ENCODE data around the gene SLC66A2. TPM values are rescaled to one million over a fixed set of nuclear protein-coding genes. Genes with fewer than 3 reads are reported as not detected.
"Not testable (repeated sequence)": the region's sequence is repeated elsewhere in the genome, so short reads cannot be mapped to it uniquely, and the experiment has no call there.

Gene SLC66A2
- polyA plus RNA-seq, 2 donors: 38.8 to 57.7 TPM

- H3K36me3 ChIP-seq (ENCODE audit: control insufficient read depth in 2 of 2, insufficient read depth in 2 of 2, low read length in 1 of 2): no peaks in the 10 kb centered on the region
- peaks cover 2 to 29% of the 10 kb centered on the region in 2 donors for H3K4me1 ChIP-seq (ENCODE audit: control insufficient read depth in 2 of 2, insufficient read depth in 2 of 2, low read length in 1 of 2)
- 76 to 83% methylated on average over 30 of the region's 30 CpGs for WGBS, 2 donors
- H3K27ac ChIP-seq (ENCODE audit: low read depth in 2 of 2, low read length in 1 of 2): peak overlapping the region; percentile 31 to 53
- H3K27me3 ChIP-seq (ENCODE audit: control insufficient read depth in 1 of 2, insufficient read depth in 2 of 2, low read length in 2 of 2): no peaks in the 10 kb centered on the region
- no peak overlapping the region for H3K4me3 ChIP-seq (ENCODE audit: low read depth in 1 of 2, low read length in 2 of 2)
- H3K9me3 ChIP-seq (ENCODE audit: control insufficient read depth in 2 of 2, insufficient read depth in 1 of 2, low read depth in 1 of 2, low read length in 1 of 2): no peaks in the 10 kb centered on the region
These were observed 11.6 kb upstream of the SLC66A2 start for GRCh38 chr18:79962835-79963657.

DNA sequence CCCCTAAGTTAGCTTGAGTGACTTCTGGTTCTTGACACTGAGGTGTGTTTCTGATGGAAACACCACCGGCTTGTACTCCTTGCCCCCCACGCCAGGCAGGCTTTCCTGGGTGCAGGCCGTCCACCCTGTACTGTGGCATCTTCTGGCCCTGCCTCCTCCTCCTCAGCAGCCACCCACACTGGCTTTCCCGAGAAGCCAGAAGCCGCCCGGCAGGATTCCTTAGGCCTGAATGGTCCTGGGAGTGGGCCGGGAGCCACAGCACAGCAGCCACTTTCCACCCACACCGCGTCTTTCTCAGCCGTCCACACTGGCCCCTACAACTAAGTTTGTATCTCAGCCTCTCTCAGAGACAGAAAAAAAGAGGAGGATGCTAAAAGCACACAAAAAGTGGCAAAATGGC lies 10.9 kb upstream of the SLC66A2 start:
- peak overlapping the region; percentile 78 to 89 for H3K27ac ChIP-seq (ENCODE audit: low read depth in 2 of 2, low read length in 1 of 2)

DNA sequence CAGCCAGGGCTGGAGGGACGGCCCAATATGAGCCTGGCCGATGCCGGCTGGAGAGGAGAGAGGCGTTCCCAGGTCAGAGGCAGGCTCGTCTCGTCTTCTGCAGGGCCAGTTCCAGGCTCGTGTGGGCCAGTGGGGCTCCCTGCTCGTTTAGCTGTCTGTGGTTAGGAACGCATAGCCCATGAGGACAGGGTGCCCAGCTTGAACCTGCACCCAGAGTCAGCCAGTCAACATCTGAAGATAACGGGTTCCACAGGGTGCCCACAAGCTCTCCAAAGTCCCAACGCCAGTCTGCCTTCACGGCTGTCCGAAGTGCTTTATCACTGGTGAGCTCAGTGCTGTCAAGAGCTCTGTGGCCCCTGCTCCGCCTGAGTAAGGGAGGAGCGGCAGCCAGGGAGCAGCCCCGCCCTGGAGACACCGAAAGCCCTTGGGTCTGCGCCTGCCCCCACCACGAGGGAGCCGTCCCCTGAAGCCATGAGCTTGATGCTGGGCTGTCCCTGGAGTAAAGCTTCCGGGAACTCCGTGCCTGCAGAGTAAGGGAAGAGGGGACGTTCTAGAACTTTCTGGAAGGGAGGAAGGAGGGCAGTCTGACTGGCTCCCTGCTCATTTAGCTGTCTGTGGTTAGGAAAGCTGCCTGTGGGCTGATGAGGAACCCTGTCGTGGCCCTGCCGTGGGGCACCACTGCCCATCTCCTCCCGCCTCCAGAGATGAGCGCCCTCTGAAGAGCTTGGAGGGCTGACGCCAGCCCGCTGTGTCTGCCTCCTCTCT lies 10.3 kb upstream of the SLC66A2 start:
- no peaks in the 10 kb centered on the region for H3K9me3 ChIP-seq (ENCODE audit: control insufficient read depth in 2 of 2, insufficient read depth in 1 of 2, low read depth in 1 of 2, low read length in 1 of 2)
- 58 to 71% methylated on average over 29 of the region's 29 CpGs for WGBS, 2 donors
- peaks cover 2 to 29% of the 10 kb centered on the region in 2 donors for H3K4me1 ChIP-seq (ENCODE audit: control insufficient read depth in 2 of 2, insufficient read depth in 2 of 2, low read length in 1 of 2)
- H3K27me3 ChIP-seq (ENCODE audit: control insufficient read depth in 1 of 2, insufficient read depth in 2 of 2, low read length in 2 of 2): no peaks in the 10 kb centered on the region
- H3K36me3 ChIP-seq (ENCODE audit: control insufficient read depth in 2 of 2, insufficient read depth in 2 of 2, low read length in 1 of 2): no peaks in the 10 kb centered on the region
- H3K27ac ChIP-seq (ENCODE audit: low read depth in 2 of 2, low read length in 1 of 2): peak overlapping the region; percentile 78 to 89
- H3K4me3 ChIP-seq (ENCODE audit: low read depth in 1 of 2, low read length in 2 of 2): peak overlapping the region; percentile 5 to 25

More for the DNA sequence above, 10.9 kb upstream of the SLC66A2 start:
- Histone ChIP-seq H3K27me3 (ENCODE audit: control insufficient read depth in 1 of 2, insufficient read depth in 2 of 2, low read length in 2 of 2) (no peaks in the 10 kb centered on the region), H3K36me3 (ENCODE audit: control insufficient read depth in 2 of 2, insufficient read depth in 2 of 2, low read length in 1 of 2) (no peaks in the 10 kb centered on the region), H3K4me1 (ENCODE audit: control insufficient read depth in 2 of 2, insufficient read depth in 2 of 2, low read length in 1 of 2) (peaks cover 2 to 29% of the 10 kb centered on the region in 2 donors), H3K9me3 (ENCODE audit: control insufficient read depth in 2 of 2, insufficient read depth in 1 of 2, low read depth in 1 of 2, low read length in 1 of 2) (no peaks in the 10 kb centered on the region), H3K4me3 (ENCODE audit: low read depth in 1 of 2, low read length in 2 of 2) (no peak overlapping the region)
- 47 to 53% methylated on average over 10 of the region's 10 CpGs for WGBS, 2 donors

GRCh38 chr18:79960921-79961526 lies 9.6 kb upstream of the SLC66A2 start:
- H3K27ac ChIP-seq (ENCODE audit: low read depth in 2 of 2, low read length in 1 of 2): peak overlapping the region; percentile 78 to 89
- 84 to 85% methylated on average over 16 of the region's 16 CpGs for WGBS, 2 donors

DNA sequence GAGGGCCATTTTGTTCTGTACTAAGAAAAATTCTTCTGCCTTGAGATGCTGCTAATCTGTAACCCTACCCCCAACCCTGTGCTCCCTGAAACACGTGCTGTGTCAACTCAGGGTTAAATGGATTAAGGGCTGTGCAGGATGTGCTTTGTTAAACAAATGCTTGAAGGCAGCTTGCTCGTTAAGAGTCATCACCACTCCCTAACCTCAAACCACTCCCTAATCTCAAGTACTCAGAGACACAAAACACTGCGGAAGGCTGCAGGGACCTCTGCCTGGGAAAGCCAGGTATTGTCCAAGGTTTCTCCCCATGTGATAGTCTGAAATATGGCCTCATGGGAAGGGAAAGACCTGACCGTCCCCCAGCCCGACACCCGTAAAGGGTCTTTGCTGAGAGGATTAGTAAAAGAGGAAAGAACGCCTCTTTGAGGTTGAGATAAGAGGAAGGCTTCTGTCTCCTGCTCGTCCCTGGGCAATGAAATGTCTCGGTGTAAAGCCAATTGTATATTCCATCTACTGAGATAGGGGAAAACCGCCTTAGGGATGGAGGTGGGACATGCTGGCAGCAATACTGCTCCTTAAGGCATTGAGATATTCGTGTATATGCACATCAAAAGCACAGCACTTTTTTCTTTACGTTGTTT lies 8.8 kb upstream of the SLC66A2 start:
- H3K36me3 ChIP-seq (ENCODE audit: control insufficient read depth in 2 of 2, insufficient read depth in 2 of 2, low read length in 1 of 2); H3K9me3 ChIP-seq (ENCODE audit: control insufficient read depth in 2 of 2, insufficient read depth in 1 of 2, low read depth in 1 of 2, low read length in 1 of 2); H3K4me3 ChIP-seq (ENCODE audit: low read depth in 1 of 2, low read length in 2 of 2); H3K27me3 ChIP-seq (ENCODE audit: control insufficient read depth in 1 of 2, insufficient read depth in 2 of 2, low read length in 2 of 2): not testable (repeated sequence)
- H3K4me1 ChIP-seq (ENCODE audit: control insufficient read depth in 2 of 2, insufficient read depth in 2 of 2, low read length in 1 of 2): peaks cover 2 to 26% of the 10 kb centered on the region in 2 donors
- 20 to 28% methylated on average over 12 of the region's 12 CpGs for WGBS, 2 donors
- H3K27ac ChIP-seq (ENCODE audit: low read depth in 2 of 2, low read length in 1 of 2): peak overlapping the region in 1 of 2 donors; percentile 54

More at GRCh38 chr18:79960921-79961526, 9.6 kb upstream of the SLC66A2 start:
- Histone ChIP-seq H3K9me3 (ENCODE audit: control insufficient read depth in 2 of 2, insufficient read depth in 1 of 2, low read depth in 1 of 2, low read length in 1 of 2) (no peaks in the 10 kb centered on the region), H3K4me1 (ENCODE audit: control insufficient read depth in 2 of 2, insufficient read depth in 2 of 2, low read length in 1 of 2) (peaks cover 2 to 29% of the 10 kb centered on the region in 2 donors), H3K4me3 (ENCODE audit: low read depth in 1 of 2, low read length in 2 of 2) (peak overlapping the region; percentile 5 to 25), H3K36me3 (ENCODE audit: control insufficient read depth in 2 of 2, insufficient read depth in 2 of 2, low read length in 1 of 2) (no peaks in the 10 kb centered on the region), H3K27me3 (ENCODE audit: control insufficient read depth in 1 of 2, insufficient read depth in 2 of 2, low read length in 2 of 2) (no peaks in the 10 kb centered on the region)

DNA sequence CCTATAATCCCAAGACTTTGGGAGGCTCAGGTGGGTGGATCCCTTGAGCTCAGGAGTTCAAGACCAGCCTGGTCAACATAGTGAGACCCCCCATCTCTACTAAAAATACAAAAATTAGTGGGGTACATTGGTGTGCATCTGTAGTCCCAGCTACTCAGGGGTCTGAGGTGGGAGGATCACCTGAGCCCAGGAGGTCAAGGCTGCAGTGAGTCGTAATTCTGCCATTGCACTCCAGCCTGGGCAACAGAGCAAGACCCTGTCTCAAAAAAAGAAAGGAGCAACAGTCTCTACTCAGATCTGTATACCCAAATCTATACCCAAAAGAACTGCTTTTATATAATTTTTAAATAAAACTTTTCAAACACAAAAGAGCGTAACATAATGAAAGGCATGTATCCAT lies 7.5 kb upstream of the SLC66A2 start:
- Histone ChIP-seq H3K4me1 (ENCODE audit: control insufficient read depth in 2 of 2, insufficient read depth in 2 of 2, low read length in 1 of 2) (peaks cover 2 to 26% of the 10 kb centered on the region in 2 donors), H3K9me3 (ENCODE audit: control insufficient read depth in 2 of 2, insufficient read depth in 1 of 2, low read depth in 1 of 2, low read length in 1 of 2) (no peaks in the 10 kb centered on the region), H3K27ac (ENCODE audit: low read depth in 2 of 2, low read length in 1 of 2) (no peak overlapping the region), H3K27me3 (ENCODE audit: control insufficient read depth in 1 of 2, insufficient read depth in 2 of 2, low read length in 2 of 2) (no peaks in the 10 kb centered on the region), H3K36me3 (ENCODE audit: control insufficient read depth in 2 of 2, insufficient read depth in 2 of 2, low read length in 1 of 2) (no peaks in the 10 kb centered on the region), H3K4me3 (ENCODE audit: low read depth in 1 of 2, low read length in 2 of 2) (no peak overlapping the region)
- WGBS, 2 donors: 96 to 97% methylated on average over 2 of the region's 2 CpGs

GRCh38 chr18:79956276-79956675 lies 4.8 kb upstream of the SLC66A2 start:
- Histone ChIP-seq H3K27ac (ENCODE audit: low read depth in 2 of 2, low read length in 1 of 2) (no peak overlapping the region), H3K4me1 (ENCODE audit: control insufficient read depth in 2 of 2, insufficient read depth in 2 of 2, low read length in 1 of 2) (peaks cover 0 to 4% of the 10 kb centered on the region in 2 donors), H3K4me3 (ENCODE audit: low read depth in 1 of 2, low read length in 2 of 2) (no peak overlapping the region), H3K27me3 (ENCODE audit: control insufficient read depth in 1 of 2, insufficient read depth in 2 of 2, low read length in 2 of 2) (no peaks in the 10 kb centered on the region), H3K36me3 (ENCODE audit: control insufficient read depth in 2 of 2, insufficient read depth in 2 of 2, low read length in 1 of 2) (no peaks in the 10 kb centered on the region), H3K9me3 (ENCODE audit: control insufficient read depth in 2 of 2, insufficient read depth in 1 of 2, low read depth in 1 of 2, low read length in 1 of 2) (no peaks in the 10 kb centered on the region)
- WGBS, 2 donors: 68 to 69% methylated on average over 2 of the region's 2 CpGs

DNA sequence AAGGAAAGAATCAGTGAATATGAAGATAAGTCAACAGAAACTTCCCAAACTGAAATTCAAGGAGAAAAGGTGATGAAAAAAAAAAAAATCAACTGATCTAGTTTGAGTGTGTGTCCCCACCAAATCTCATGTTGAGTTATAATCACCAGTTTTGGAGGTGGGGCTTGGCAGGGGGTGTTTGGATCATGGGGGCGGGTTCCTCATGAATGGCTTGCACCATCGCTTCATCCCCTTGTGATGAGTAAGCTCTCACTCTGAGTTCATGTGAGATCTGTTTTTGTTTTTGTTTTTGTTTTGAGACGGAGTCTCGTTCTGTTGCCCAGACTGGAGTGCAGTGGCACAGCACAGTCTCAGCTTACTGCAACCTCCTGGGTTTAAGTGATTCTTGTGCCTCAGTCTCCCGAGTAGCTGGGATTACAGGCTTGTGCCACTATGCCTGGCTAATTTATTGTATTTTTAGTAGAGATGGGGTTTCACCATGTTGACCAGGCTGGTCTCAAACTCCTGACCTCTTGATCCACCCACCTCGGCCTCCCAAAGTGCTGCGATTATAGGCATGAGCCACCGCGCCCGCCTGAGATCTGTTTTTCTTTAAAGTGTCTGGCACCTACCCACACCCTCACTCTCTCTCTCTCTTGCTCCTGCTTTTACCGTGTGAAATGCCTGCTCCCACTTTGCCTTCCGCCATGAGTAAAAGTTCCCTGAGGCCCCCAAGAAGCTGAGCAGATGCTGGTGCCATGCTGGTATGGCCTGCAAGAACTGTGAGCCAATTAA lies 4.0 kb upstream of the SLC66A2 start:
- 81 to 82% methylated on average over 12 of the region's 12 CpGs for WGBS, 2 donors
- peaks cover 0 to 3% of the 10 kb centered on the region in 2 donors for H3K4me1 ChIP-seq (ENCODE audit: control insufficient read depth in 2 of 2, insufficient read depth in 2 of 2, low read length in 1 of 2)
- H3K27me3 ChIP-seq (ENCODE audit: control insufficient read depth in 1 of 2, insufficient read depth in 2 of 2, low read length in 2 of 2): no peaks in the 10 kb centered on the region
- no peak overlapping the region for H3K4me3 ChIP-seq (ENCODE audit: low read depth in 1 of 2, low read length in 2 of 2)
- H3K27ac ChIP-seq (ENCODE audit: low read depth in 2 of 2, low read length in 1 of 2): peak overlapping the region in 1 of 2 donors; percentile 87
- H3K36me3 ChIP-seq (ENCODE audit: control insufficient read depth in 2 of 2, insufficient read depth in 2 of 2, low read length in 1 of 2): no peaks in the 10 kb centered on the region
- no peaks in the 10 kb centered on the region for H3K9me3 ChIP-seq (ENCODE audit: control insufficient read depth in 2 of 2, insufficient read depth in 1 of 2, low read depth in 1 of 2, low read length in 1 of 2)
